HCT116 (cell line): ENCODE measurements around the gene SLC25A13. TPM values are rescaled to one million over a fixed set of nuclear protein-coding genes. Genes with fewer than 3 reads are reported as not detected.

ENCODE experiments used
- ATAC-seq: fragments of 200-7000 bp; cut with Tn5 transposase; 2 replicates; pipeline ENCODE4 v1.9.1; 2020; ENCODE audit warnings: mild to moderate bottlenecking, moderate library complexity
- BruUV-seq: library from RNA; stranded (reverse); fragments of 400-500 nt; replicated peaks from 2 replicates; lab custom pipeline; 2021; lab: Mats Ljungman, UMichigan
- CTCF ChIA-PET: fragments of 300-600 bp; sonication (Branson Sonifier 250); formaldehyde crosslinking; loops from one replicate; lab custom pipeline; 2021; ENCODE audit warnings: antibody characterized with exemption; lab: Charles Lee
- POLR2A ChIA-PET: fragments of 300-600, 350-600 bp; sonication (Branson Sonifier 250); formaldehyde crosslinking; loops from one replicate; lab custom pipeline; 2021; ENCODE audit warnings: antibody characterized with exemption; lab: Charles Lee
- RAD21 ChIA-PET, 2 experiments: fragments of 300-600 bp; sonication (Branson Sonifier 250); formaldehyde crosslinking; loops; one replicate each; lab custom pipeline; 2023; ENCODE audit warnings: low total read pairs in 2 of 2; ENCODE audit not compliant: uncharacterized antibody in 2 of 2, unreplicated experiment in 2 of 2, low non-redundant PET in 1 of 2; lab: Charles Lee
- DNase-seq: peaks from one replicate; pipeline ENCODE4 v3.0.0-alpha.2; 2010; ENCODE audit warnings: low read depth, low spot score
- H2AFZ ChIP-seq: fragments of 200-600 bp; shearing (Covaris generic), sonication (generic); 2 replicates; pipeline ENCODE4 v1.6.1; 2017; ENCODE audit warnings: low read depth, mixed run types, mixed read lengths, antibody characterized with exemption, low read length; ENCODE audit not compliant: poor library complexity, severe bottlenecking
- H3K27ac ChIP-seq: 2 replicates; pipeline ENCODE4 v1.5.1; 2012; ENCODE audit warnings: low read depth, low read length
- H3K27me3 ChIP-seq: fragments of 200-600 bp; sonication (generic); 2 replicates; pipeline ENCODE4 v1.6.1; 2016; ENCODE audit warnings: mixed run types, low read length, mixed read lengths; ENCODE audit not compliant: insufficient read depth
- H3K36me3 ChIP-seq, 2 experiments: fragments of 200-500 bp in 1 of 2; fragments of 200-600 bp in 1 of 2; sonication (Bioruptor generic) in 1 of 2; sonication (generic) in 1 of 2; 2 replicates each; pipeline versions ENCODE4 v1.5.1 to v1.6.1; 2014 to 2016; ENCODE audit warnings: low read length in 2 of 2, inconsistent platforms in 1 of 2, mixed read lengths in 1 of 2, mixed run types in 1 of 2; ENCODE audit not compliant: insufficient read depth in 2 of 2, control insufficient read depth in 1 of 2
- H3K4me1 ChIP-seq, 2 experiments: fragments of 200-600 bp in 1 of 2; sonication (generic) in 1 of 2; 2 replicates each; pipeline versions ENCODE4 v1.5.1 to v1.6.1; 2012 to 2017; ENCODE audit warnings: low read length in 2 of 2, inconsistent platforms in 1 of 2, mild to moderate bottlenecking in 1 of 2, mixed read lengths in 1 of 2, mixed run types in 1 of 2, moderate library complexity in 1 of 2; ENCODE audit not compliant: insufficient read depth in 2 of 2, control insufficient read depth in 1 of 2
- H3K4me2 ChIP-seq: fragments of 200-600 bp; sonication (generic); 2 replicates; pipeline ENCODE4 v1.6.1; 2017; ENCODE audit warnings: mixed run types, low read length, mixed read lengths
- H3K4me3 ChIP-seq, 2 experiments: fragments of 200-600 bp in 1 of 2; sonication (generic) in 1 of 2; replicated peaks in 1 of 2; 2 replicates each; pipeline ENCODE4 v1.5.1; 2011 to 2016; ENCODE audit warnings: low read length in 2 of 2, control low read depth in 1 of 2, low read depth in 1 of 2, mild to moderate bottlenecking in 1 of 2, mixed read lengths in 1 of 2, mixed run types in 1 of 2
- H3K79me2 ChIP-seq: fragments of 200-600 bp; sonication (generic); 2 replicates; pipeline ENCODE4 v1.6.1; 2017; ENCODE audit warnings: mild to moderate bottlenecking, mixed run types, low read length, moderate library complexity, mixed read lengths; ENCODE audit not compliant: insufficient read depth
- H3K9ac ChIP-seq: fragments of 200-600 bp; sonication (generic); 2 replicates; pipeline ENCODE4 v1.6.1; 2016; ENCODE audit warnings: low read length, mixed read lengths
- H3K9me2 ChIP-seq: fragments of 200-600 bp; sonication (generic), shearing (Covaris generic); 2 replicates; pipeline ENCODE4 v1.6.1; 2017; ENCODE audit warnings: mixed run types, mild to moderate bottlenecking, moderate library complexity; ENCODE audit not compliant: insufficient read depth
- H3K9me3 ChIP-seq, 2 experiments: fragments of 200-500 bp in 1 of 2; fragments of 200-600 bp in 1 of 2; sonication (Bioruptor generic) in 1 of 2; sonication (generic) in 1 of 2; 2 replicates each; pipeline ENCODE4 v1.6.1; 2014 to 2017; ENCODE audit warnings: low read length in 2 of 2, mixed read lengths in 2 of 2, inconsistent platforms in 1 of 2, low read depth in 1 of 2, mild to moderate bottlenecking in 1 of 2, mixed run types in 1 of 2, moderate library complexity in 1 of 2; ENCODE audit not compliant: control insufficient read depth in 1 of 2, insufficient read depth in 1 of 2
- H4K20me1 ChIP-seq: fragments of 200-600 bp; sonication (generic), shearing (Covaris generic); 2 replicates; pipeline ENCODE4 v1.6.1; 2017; ENCODE audit warnings: mixed run types, mild to moderate bottlenecking, moderate library complexity; ENCODE audit not compliant: insufficient read depth
- CBX3 ChIP-seq: IDR thresholded peaks from 2 replicates; pipeline ENCODE4 v1.6.1; 2012; ENCODE audit warnings: low read depth
- CEBPB ChIP-seq: IDR thresholded peaks from 2 replicates; pipeline ENCODE4 v1.6.1; 2012; ENCODE audit warnings: low read depth
- ELF1 ChIP-seq: IDR thresholded peaks from 2 replicates; pipeline ENCODE4 v1.6.1; 2012; ENCODE audit warnings: low read depth, borderline replicate concordance
- FOSL1 ChIP-seq: IDR thresholded peaks from 2 replicates; pipeline ENCODE4 v1.6.1; 2012; ENCODE audit warnings: low read depth
- MAX ChIP-seq: IDR thresholded peaks from 2 replicates; pipeline ENCODE4 v1.6.1; 2012
- POLR2AphosphoS5 ChIP-seq: IDR thresholded peaks from 2 replicates; pipeline ENCODE4 v1.6.1; 2011; ENCODE audit warnings: mild to moderate bottlenecking, low read depth, low read length, moderate library complexity
- RAD21 ChIP-seq: IDR thresholded peaks from 2 replicates; pipeline ENCODE4 v1.6.1; 2012; ENCODE audit warnings: low read depth, mild to moderate bottlenecking
- SIN3A ChIP-seq: IDR thresholded peaks from 2 replicates; pipeline ENCODE4 v1.6.1; 2012; ENCODE audit warnings: low read depth
- SP1 ChIP-seq: IDR thresholded peaks from 2 replicates; pipeline ENCODE4 v1.6.1; 2012; ENCODE audit warnings: low read depth
- SRF ChIP-seq: IDR thresholded peaks from 2 replicates; pipeline ENCODE4 v1.6.1; 2012; ENCODE audit warnings: low read depth
- TCF7L2 ChIP-seq: IDR thresholded peaks from 2 replicates; pipeline ENCODE4 v1.7.0; 2011; ENCODE audit warnings: borderline replicate concordance, inconsistent platforms; ENCODE audit not compliant: insufficient read depth, insufficient read length; ENCODE audit errors: extremely low read depth
- YY1 ChIP-seq: IDR thresholded peaks from 2 replicates; pipeline ENCODE4 v1.6.1; 2011; ENCODE audit warnings: low read length, low read depth, moderate library complexity, mild to moderate bottlenecking; ENCODE audit not compliant: insufficient replicate concordance; ENCODE audit errors: extremely low read depth
- ZFX ChIP-seq: fragments of 450-650 bp; IDR thresholded peaks from 2 replicates; pipeline ENCODE4 v1.6.1; 2017
- ZNF274 ChIP-seq: fragments of 200-500 bp; sonication (Bioruptor generic); IDR thresholded peaks from 2 replicates; pipeline ENCODE4 v1.6.1; 2014; ENCODE audit warnings: mild to moderate bottlenecking, low read depth, low read length, inconsistent platforms
- intact Hi-C: fragments of 100-400 bp; cut with micrococcal nuclease; formaldehyde crosslinking; loops from 2 replicates; pipeline ENCODE4 v1.10.0; 2022
- total RNA-seq: library from RNA; stranded (reverse); gene quantifications from one replicate; pipeline ENCODE4 v1.2.1, GENCODE V29; 2021; ENCODE audit not compliant: unreplicated experiment
- TF ChIP-seq, protein P1 (sequence below): IDR thresholded peaks from 2 replicates; pipeline ENCODE4 v1.6.1; 2011; ENCODE audit warnings: mild to moderate bottlenecking, low read length, moderate library complexity; ENCODE audit not compliant: insufficient replicate concordance; ENCODE audit errors: extremely low read depth

SLC25A13 gene
- total RNA-seq, 1 experiment from 2014 or later: 19.3 TPM

DNA sequence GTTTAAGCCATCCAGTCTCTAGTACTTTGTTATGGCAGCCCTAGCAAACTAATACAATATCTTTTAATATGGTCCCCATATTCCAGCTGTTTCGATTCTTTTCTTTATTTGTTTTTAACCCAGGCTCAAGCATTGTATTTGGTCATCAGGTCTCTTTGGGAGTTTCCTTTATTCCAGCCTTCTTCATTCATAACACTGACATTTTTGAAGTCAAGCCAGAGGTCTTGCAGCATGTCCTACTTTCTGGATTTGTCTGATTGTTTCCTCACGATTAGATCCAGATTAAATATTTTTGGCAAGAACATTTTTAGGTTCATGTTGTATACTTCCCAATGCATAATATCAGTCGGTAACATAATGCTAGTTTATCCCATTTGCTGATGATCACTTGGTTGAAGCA is 11.8 kb downstream of the SLC25A13 start:
- H3K4me1 ChIP-seq: no peaks in the 10 kb centered on the region
- no peak overlapping the region for H2AFZ ChIP-seq
- ATAC-seq (no peak), DNase-seq (no peak)
- no peak overlapping the region for H3K9ac ChIP-seq
- H3K9me3 ChIP-seq: no peaks in the 10 kb centered on the region
- H3K36me3 ChIP-seq: no peaks in the 10 kb centered on the region
- CTCF ChIA-PET: no interaction called here
- H3K79me2 ChIP-seq: peaks cover 88% of the 10 kb centered on the region
- no peak overlapping the region for H3K4me3 ChIP-seq
- RAD21 ChIA-PET: no interaction called here
- no peaks in the 10 kb centered on the region for H3K27me3 ChIP-seq
- no peaks in the 10 kb centered on the region for H3K9me2 ChIP-seq
- no peak overlapping the region for H3K4me2 ChIP-seq
- BruUV-seq: no TSS peak
- H4K20me1 ChIP-seq: peaks cover 9% of the 10 kb centered on the region; the same call in 1 of the 2 replicates
- intact Hi-C loops: no loop called here
- TF ChIP-seq MAX: no peak
- TF ChIP-seq ELF1: no peak
- no peak for TF ChIP-seq ZFX
- no peak for TF ChIP-seq SRF
- no peak for TF ChIP-seq TCF7L2
- TF ChIP-seq ZNF274: no peak
- no peak for TF ChIP-seq CEBPB
- TF ChIP-seq RAD21: no peak
- no peak for TF ChIP-seq CBX3
- TF ChIP-seq FOSL1: no peak
- no peak for TF ChIP-seq YY1
- TF ChIP-seq SIN3A: no peak
- TF ChIP-seq SP1: no peak
- TF ChIP-seq POLR2AphosphoS5: no peak
- TF ChIP-seq, protein P1, sequence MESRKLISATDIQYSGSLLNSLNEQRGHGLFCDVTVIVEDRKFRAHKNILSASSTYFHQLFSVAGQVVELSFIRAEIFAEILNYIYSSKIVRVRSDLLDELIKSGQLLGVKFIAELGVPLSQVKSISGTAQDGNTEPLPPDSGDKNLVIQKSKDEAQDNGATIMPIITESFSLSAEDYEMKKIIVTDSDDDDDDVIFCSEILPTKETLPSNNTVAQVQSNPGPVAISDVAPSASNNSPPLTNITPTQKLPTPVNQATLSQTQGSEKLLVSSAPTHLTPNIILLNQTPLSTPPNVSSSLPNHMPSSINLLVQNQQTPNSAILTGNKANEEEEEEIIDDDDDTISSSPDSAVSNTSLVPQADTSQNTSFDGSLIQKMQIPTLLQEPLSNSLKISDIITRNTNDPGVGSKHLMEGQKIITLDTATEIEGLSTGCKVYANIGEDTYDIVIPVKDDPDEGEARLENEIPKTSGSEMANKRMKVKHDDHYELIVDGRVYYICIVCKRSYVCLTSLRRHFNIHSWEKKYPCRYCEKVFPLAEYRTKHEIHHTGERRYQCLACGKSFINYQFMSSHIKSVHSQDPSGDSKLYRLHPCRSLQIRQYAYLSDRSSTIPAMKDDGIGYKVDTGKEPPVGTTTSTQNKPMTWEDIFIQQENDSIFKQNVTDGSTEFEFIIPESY: no peak
- POLR2A ChIA-PET: no interaction called here
- no peak overlapping the region for H3K27ac ChIP-seq
